ENCODE data around the gene STXBP4. TPM values are rescaled to one million over a fixed set of nuclear protein-coding genes. Genes with fewer than 3 reads are reported as not detected.

Gene STXBP4
- 1 to 10 TPM in 2 of 3 donors, under 1 TPM in 1; 0.61 to 8.5 (median 1.5) TPM for polyA plus RNA-seq

GRCh38 chr17:54968262-54968987, at the start of gene STXBP4, which contains the start of gene COX11:
Gene STXBP4, plus strand, starts transcription at chr17:54968765. Its CDS starts 17,455 bp downstream, at chr17:54986220.
Gene COX11, minus strand, starts transcription at chr17:54968654. Its CDS starts 8 bp downstream, at chr17:54968646.
- H3K27ac ChIP-seq (ENCODE audit: low read depth, low read length), result no peak within 1 kb of the TSS
- 0% methylated on average over 57 of the region's 57 CpGs for WGBS, 3 donors

GRCh38 chr17:54919425-54919824, 49.1 kb upstream of the STXBP4 start:
- H3K27ac ChIP-seq (ENCODE audit: low read depth, low read length), result no peak overlapping the region

- 81 to 97% (median 84%) methylated on average over 6 of the region's 6 CpGs for WGBS, 3 donors
- H3K27ac ChIP-seq (ENCODE audit: low read depth, low read length), result no peak overlapping the region
These were observed 47.7 kb upstream of the STXBP4 start for GRCh38 chr17:54920819-54921218.

- H3K27ac ChIP-seq (ENCODE audit: low read depth, low read length), result no peak overlapping the region
- WGBS, 3 donors, result 93 to 97% (median 94%) methylated on average over 5 of the region's 5 CpGs
These were observed 44.2 kb upstream of the STXBP4 start for GRCh38 chr17:54924405-54924804.

- H3K27ac ChIP-seq (ENCODE audit: low read depth, low read length), result no peak overlapping the region
- 72 to 84% (median 82%) methylated on average over 3 of the region's 3 CpGs for WGBS, 3 donors
These were observed 41.0 kb upstream of the STXBP4 start for GRCh38 chr17:54927525-54927924.

- H3K27ac ChIP-seq (ENCODE audit: low read depth, low read length), result no peak overlapping the region
- WGBS, 3 donors, result 97 to 100% (median 98%) methylated on average over 1 of the region's 1 CpG
These were observed 35.9 kb upstream of the STXBP4 start for GRCh38 chr17:54932711-54933110.

GRCh38 chr17:54933921-54934320, 34.6 kb upstream of the STXBP4 start:
- H3K27ac ChIP-seq (ENCODE audit: low read depth, low read length), result no peak overlapping the region
- WGBS, 3 donors, result 82 to 92% (median 86%) methylated on average over 3 of the region's 3 CpGs

- H3K27ac ChIP-seq (ENCODE audit: low read depth, low read length), result no peak overlapping the region
- WGBS, 3 donors, result 87 to 92% (median 90%) methylated on average over 5 of the region's 5 CpGs
These were observed 33.1 kb upstream of the STXBP4 start for GRCh38 chr17:54935471-54935870.

GRCh38 chr17:54937018-54937417, 31.5 kb upstream of the STXBP4 start:
- H3K27ac ChIP-seq (ENCODE audit: low read depth, low read length), result no peak overlapping the region
- WGBS, 3 donors, result 59 to 81% (median 66%) methylated on average over 5 of the region's 5 CpGs

GRCh38 chr17:54937426-54937825, 31.1 kb upstream of the STXBP4 start:
- 94 to 97% (median 96%) methylated on average over 1 of the region's 1 CpG for WGBS, 3 donors
- H3K27ac ChIP-seq (ENCODE audit: low read depth, low read length), result no peak overlapping the region

- H3K27ac ChIP-seq (ENCODE audit: low read depth, low read length), result no peak overlapping the region
- 83 to 94% (median 87%) methylated on average over 1 of the region's 1 CpG for WGBS, 3 donors
These were observed 27.3 kb upstream of the STXBP4 start for GRCh38 chr17:54941285-54941684.

GRCh38 chr17:54944796-54945195, 23.8 kb upstream of the STXBP4 start:
- WGBS, 3 donors, result 36 to 75% (median 48%) methylated on average over 1 of the region's 1 CpG
- H3K27ac ChIP-seq (ENCODE audit: low read depth, low read length), result no peak overlapping the region

- 36 to 76% (median 51%) methylated on average over 1 of the region's 1 CpG for WGBS, 3 donors
- no peak overlapping the region for H3K27ac ChIP-seq (ENCODE audit: low read depth, low read length)
These were observed 23.3 kb upstream of the STXBP4 start for GRCh38 chr17:54945231-54945630.

GRCh38 chr17:54945671-54946070, 22.9 kb upstream of the STXBP4 start:
- H3K27ac ChIP-seq (ENCODE audit: low read depth, low read length), result no peak overlapping the region
- 71 to 88% (median 81%) methylated on average over 1 of the region's 1 CpG for WGBS, 3 donors

GRCh38 chr17:54947396-54947795, 21.2 kb upstream of the STXBP4 start:
- 76 to 90% (median 88%) methylated on average over 2 of the region's 2 CpGs for WGBS, 3 donors
- H3K27ac ChIP-seq (ENCODE audit: low read depth, low read length), result no peak overlapping the region

GRCh38 chr17:54948380-54948779, 20.2 kb upstream of the STXBP4 start:
- H3K27ac ChIP-seq (ENCODE audit: low read depth, low read length), result no peak overlapping the region
- 56 to 84% (median 60%) methylated on average over 5 of the region's 5 CpGs for WGBS, 3 donors

- WGBS, 3 donors, result 62 to 91% (median 85%) methylated on average over 2 of the region's 2 CpGs
- H3K27ac ChIP-seq (ENCODE audit: low read depth, low read length), result no peak overlapping the region
These were observed 18.4 kb upstream of the STXBP4 start for GRCh38 chr17:54950116-54950515.

- 80 to 84% (median 82%) methylated on average over 4 of the region's 4 CpGs for WGBS, 3 donors
- H3K27ac ChIP-seq (ENCODE audit: low read depth, low read length), result no peak overlapping the region
These were observed 17.3 kb upstream of the STXBP4 start for GRCh38 chr17:54951286-54951685.

GRCh38 chr17:54956791-54957190, 11.8 kb upstream of the STXBP4 start:
- WGBS, 3 donors, result 71 to 80% (median 77%) methylated on average over 3 of the region's 3 CpGs
- H3K27ac ChIP-seq (ENCODE audit: low read depth, low read length), result no peak overlapping the region

GRCh38 chr17:54967621-54968261, 824 bp upstream of the STXBP4 start:
- H3K27ac ChIP-seq (ENCODE audit: low read depth, low read length), result no peak overlapping the region
- 0 to 1% (median 0%) methylated on average over 21 of the region's 21 CpGs for WGBS, 3 donors

Data from adipose tissue (tissue), 3 donors.